K562 (cell line): ENCODE measurements around the gene RGS3.

Source experiments
- FOXK2 ChIP-seq, 2 experiments: fragments of 450-650 bp; IDR thresholded peaks in 1 of 2; conservative IDR thresholded peaks in 1 of 2; 2 replicates each; pipeline ENCODE4 v1.6.1; 2016; ENCODE audit warnings: low read depth in 2 of 2, mild to moderate bottlenecking in 1 of 2
- POLR2AphosphoS5 ChIP-seq: IDR thresholded peaks from 2 replicates; pipeline ENCODE4 v1.6.1; 2011; ENCODE audit warnings: mild to moderate bottlenecking, low read depth, low read length, moderate library complexity; ENCODE audit not compliant: control insufficient read depth, insufficient read depth
- TF ChIP-seq, protein P1 (sequence below): fragments of 450-650 bp; formaldehyde crosslinking; IDR thresholded peaks from 2 replicates; pipeline ENCODE4 v1.4.0; 2022; ENCODE audit warnings: missing genetic modification characterization

DNA sequence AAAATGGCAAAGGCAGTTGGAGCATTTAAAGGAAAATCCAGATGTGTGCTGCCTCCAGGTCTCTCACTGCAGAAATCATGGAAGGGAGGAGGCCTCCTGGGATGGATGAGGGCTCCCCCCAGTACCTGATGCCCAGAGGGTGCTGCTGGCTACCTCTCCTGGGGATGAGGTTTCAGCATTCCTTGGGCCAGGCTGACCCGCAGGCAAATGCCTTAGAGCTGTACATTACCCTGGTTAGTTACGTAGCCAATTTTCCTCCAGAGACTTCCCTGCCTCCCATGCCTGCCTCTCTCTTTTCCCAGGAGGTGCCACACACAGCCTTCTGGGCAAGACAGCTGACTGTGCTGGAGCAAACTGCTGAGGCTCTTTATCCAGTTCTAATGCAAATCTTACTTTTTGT lies 65.3 kb downstream of the RGS3 start:
- TF ChIP-seq FOXK2 (conservative IDR thresholded peaks at IDR 0.05 in 1 of 2, IDR thresholded peaks at IDR 0.05 in 1 of 2; ENCODE audit: low read depth in 2 of 2) = no peak
- TF ChIP-seq, protein P1, sequence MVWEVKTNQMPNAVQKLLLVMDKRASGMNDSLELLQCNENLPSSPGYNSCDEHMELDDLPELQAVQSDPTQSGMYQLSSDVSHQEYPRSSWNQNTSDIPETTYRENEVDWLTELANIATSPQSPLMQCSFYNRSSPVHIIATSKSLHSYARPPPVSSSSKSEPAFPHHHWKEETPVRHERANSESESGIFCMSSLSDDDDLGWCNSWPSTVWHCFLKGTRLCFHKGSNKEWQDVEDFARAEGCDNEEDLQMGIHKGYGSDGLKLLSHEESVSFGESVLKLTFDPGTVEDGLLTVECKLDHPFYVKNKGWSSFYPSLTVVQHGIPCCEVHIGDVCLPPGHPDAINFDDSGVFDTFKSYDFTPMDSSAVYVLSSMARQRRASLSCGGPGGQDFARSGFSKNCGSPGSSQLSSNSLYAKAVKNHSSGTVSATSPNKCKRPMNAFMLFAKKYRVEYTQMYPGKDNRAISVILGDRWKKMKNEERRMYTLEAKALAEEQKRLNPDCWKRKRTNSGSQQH (CRISPR knock-in tag) = no peak
- no peak for TF ChIP-seq POLR2AphosphoS5
